HG03571 (cell line): Measurements from ENCODE around the gene PITPNM2.

Experiments used
- ATAC-seq: cut with Tn5 transposase; IDR thresholded peaks from one replicate; pipeline ENCODE4 v1.9.1; 2021; ENCODE audit not compliant: unreplicated experiment

The PITPNM2 gene

GRCh38 chr12:123145211-123145610, 5.7 kb downstream of the PITPNM2 start:
- no peak for ATAC-seq

DNA sequence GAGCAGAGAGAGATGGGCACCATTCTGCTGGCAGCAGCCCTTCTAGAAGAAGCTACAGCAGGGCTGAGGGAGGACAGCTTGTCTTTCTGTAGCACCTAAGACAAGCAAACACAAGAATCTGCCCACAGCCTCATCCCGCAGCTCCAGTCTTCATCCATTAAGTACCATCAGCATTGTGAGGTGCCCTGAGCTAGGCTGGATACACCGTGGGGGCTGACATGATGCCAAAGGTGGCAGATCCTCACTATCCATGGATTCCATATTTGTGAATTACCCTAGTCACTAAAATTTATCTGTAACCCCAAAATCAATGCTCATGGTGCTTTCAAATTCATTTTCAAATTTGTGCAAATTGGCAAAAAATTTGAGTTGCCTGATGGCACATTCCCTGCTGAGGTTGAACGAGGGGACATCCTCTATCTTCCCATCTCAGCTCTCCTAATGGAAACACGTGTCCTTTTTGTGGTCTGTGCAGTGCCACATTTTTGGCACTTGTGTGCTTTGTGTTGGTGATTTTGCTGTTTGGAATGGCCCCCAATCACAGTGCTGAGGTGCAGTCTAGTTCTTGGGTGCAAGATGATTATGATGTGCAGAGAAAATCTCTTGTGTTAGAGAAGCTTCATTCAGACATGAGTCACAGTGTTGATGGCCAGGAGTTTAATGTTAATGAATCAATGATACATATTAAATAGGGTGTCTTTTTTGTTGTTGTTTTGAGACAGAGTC, 7.0 kb downstream of the PITPNM2 start:
- no peak for ATAC-seq

- ATAC-seq, result no peak
These were observed 7.8 kb downstream of the PITPNM2 start for GRCh38 chr12:123142921-123143735.

- no peak for ATAC-seq
These were observed 8.4 kb downstream of the PITPNM2 start for GRCh38 chr12:123142518-123142840.

- ATAC-seq, result no peak
These were observed 9.0 kb downstream of the PITPNM2 start for GRCh38 chr12:123141615-123142517.

DNA sequence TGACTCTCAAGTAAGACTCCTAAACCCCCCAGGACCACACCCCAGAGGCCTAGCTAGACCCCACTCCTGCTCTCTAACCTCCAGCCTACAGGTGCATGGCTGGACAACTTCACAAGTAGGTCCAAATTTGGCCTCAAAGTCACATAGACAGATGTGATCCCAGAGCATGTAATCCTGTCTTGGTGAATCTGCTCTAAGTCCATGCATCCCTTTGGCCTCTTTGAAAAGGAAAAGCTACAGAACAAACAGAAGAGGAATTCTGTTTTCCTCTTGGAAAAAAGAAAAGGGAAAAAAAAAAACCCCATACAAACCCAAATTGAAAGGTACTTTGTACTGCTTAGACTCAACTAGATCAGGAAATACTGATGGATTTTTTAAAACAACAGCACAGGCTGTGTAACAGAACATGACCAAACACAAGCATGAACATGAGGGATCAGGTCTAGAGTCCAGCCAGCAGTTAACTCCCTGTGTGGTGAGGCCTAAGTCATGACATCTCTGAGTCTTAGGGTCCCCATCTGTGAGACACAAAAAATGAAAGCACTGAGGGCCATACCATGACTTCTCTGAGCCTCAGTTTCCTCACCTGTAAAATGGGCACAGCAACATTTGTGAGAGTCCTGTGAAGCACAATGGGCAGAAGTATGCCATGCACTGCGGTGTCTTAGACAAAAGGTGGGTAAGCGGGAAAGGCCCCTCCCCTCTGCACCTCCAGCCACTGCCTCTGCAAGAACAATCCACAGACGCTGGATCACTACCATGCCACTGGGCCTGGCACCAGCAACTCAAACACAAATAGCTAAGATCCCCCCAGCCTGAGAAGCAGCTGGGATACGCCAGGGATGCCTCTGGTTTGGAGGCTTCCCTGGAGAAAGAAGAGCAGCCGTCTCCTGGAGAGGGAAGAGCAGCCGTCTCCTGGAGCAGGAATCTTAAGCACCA, 9.9 kb downstream of the PITPNM2 start:
- ATAC-seq, result no peak

DNA sequence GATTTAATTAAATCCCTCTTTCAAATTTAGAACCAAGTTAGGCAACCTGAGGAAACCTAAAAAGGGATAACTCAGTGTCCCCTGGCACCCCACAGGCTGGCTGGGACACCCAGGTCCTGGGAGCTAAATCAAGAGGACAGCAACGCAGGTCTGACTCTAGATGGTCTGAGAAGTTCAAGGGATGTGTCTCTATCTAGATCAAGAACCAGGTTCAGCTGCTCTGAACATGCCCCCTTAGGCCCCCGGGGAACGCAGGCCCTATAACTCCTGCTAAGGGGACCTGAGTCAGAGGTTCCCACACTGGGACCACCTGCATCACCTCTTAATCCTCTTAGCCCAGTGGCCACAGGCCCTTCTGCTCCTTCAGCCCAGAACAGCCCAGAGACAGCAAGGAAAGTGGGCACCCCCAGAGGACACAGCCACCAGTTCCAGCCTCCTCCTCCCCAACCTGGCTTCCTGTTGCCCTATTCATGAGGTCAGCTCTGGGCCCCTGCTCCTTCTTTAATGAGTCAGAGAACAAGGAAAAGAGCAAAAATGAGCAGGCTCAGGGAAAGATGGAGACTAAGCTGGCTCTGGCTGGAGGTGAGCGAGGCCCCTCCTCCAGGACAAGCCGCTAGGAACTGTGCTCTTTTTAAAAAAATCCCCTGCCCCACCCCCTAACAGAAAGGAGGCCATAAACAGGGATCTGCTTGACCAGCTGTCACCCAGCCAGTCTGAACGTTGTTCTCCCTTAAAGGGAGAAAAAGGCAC, 10.8 kb downstream of the PITPNM2 start:
- no peak for ATAC-seq

DNA sequence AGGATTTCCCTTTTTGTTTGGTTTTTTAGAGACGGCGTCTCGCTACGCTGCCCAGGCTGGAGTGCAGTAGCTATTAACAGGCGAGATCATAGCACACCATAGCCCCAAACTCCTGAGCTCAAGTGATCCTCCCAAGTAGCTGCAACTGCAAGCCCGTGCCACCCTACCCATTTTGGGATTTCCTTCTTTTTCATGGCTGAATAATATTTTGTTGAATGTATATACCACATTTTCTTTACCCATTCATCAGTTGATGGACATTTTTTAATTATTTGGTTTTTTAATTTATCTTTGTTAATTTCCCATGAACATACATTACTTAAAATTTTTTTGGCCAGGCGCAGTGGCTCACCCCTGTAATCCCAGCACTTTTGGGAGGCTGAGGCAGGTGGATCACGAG, 15.2 kb downstream of the PITPNM2 start:
- ATAC-seq, result no peak

- ATAC-seq, result no peak
These were observed 16.1 kb downstream of the PITPNM2 start for GRCh38 chr12:123134826-123135225.

DNA sequence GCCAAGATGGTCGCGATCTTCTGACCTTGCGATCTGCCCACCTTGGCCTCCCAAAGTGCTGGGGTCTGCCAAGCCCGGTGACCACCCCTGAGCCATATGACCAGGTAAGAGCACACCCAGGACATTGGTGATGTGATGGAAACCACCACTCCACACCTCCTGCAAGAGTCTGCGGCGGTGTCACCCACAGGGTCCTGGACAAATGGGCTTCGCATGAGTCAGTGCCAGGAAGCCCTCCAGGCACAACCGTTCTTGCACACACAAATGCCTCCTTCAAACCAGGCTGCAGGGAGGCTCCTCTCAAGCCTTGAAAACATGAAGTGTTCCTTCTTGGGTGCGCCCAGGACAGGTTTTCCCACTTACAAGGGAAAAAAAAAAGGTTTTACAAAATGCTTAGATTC, 16.6 kb downstream of the PITPNM2 start:
- no peak for ATAC-seq

GRCh38 chr12:123133701-123134100, 17.2 kb downstream of the PITPNM2 start:
- ATAC-seq, result no peak

DNA sequence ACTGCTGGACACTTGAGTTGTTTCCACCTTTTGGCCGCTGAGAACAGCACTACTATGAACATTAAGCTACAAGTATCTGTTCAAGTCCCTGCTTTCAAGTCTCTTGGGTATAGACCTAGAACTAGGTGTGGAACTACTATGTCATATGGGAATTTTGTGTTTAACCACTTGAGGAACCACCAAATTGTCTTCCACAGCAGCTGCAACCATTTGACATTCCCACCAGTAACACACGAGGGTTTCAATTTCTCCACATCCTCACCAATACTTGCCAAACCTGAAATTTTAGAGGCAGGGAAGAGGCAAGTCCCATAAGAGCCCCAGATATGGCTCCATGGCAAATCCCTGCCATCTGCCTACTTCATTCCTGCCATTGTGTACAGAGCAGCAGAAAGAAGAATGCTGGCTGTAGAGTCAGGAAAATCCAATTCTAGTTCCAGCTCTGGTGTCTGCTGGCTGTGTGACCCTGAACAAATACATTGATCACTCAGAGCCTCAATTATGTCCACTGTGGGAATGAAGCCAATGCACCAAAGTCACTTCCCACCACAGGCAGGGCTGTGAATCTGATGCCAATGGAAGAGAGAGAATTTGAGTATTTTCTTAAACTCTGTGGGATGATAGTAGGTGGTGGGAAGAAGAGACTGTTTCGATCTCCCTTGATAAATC, 17.8 kb downstream of the PITPNM2 start:
- ATAC-seq, result no peak

DNA sequence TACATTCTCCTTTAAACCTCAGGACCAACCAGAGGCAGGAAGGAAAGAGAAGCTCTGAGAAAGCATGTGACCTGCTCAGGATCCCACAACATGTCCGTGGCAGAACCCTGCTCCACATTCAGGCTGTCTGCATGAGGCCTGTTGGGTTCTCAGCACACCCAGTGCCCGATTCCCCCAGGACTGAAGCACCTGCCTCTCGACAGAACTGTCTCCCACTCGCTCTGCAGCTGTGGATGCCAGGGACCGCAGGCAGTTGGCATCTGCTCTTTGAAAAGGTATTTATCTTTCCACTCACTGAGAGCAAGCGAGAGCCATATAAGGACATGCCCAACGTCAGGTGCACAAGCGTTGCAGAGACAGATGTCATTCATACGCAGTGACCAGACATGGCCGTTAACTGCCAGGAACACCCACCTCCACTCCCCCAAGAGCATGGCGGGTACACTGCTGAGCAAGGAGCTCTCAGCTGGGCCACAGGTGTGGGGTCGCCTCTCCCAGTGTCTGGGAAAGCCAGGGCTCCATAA, 18.9 kb downstream of the PITPNM2 start:
- ATAC-seq, result no peak

DNA sequence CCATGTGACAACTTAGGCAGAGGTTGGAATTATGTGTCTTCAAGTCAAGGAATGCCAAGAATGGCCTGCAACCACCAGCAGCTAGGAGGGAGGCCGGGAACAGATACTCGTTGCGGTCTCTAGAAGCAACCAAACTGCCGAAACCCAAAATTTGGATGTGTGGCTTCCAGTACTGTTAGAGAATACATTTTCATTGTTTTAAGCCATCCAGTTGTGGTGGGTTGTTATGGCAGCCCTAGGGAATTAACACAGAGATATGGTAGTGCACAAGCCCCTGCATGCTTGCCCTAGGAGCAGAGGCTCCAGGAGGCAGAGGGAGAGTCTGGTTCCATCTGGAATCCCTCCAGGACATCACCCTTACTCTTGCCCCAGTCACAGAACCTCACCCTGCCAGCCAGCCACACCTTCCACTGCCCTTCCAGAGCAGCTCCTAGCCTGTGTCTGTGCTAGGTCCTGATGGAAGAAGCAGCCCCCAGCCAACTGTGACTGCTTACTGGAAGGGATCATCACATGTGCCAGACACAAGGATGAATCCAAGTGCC, 19.5 kb downstream of the PITPNM2 start:
- ATAC-seq, result no peak

DNA sequence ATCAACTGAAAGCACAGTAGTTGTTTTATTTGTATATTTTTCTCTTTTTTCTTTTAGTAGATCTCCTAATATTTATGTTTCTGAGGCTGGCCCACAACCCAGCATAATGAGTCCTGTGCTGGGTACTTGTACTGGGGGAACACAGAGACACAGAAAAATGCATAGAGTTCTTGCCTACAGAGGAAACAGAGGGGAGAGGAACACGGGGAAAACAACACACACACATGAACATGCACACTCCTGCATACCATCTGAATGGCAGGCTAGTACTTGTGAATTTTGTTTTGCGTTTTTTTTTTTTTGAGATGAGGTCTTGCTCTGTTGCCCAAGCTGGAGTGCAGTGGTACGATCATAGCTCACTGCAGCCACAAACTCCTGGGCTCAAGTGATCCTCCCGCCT, 21.3 kb downstream of the PITPNM2 start:
- ATAC-seq, result no peak

GRCh38 chr12:123127182-123127495, 23.8 kb downstream of the PITPNM2 start:
- no peak for ATAC-seq

GRCh38 chr12:123126294-123127181, 24.4 kb downstream of the PITPNM2 start:
- ATAC-seq, result no peak

- ATAC-seq, result no peak
These were observed 28.3 kb downstream of the PITPNM2 start for GRCh38 chr12:123122626-123123025.
